HFF-Myc (cell line): Measurements from ENCODE around the gene NPTN.
A peak's percentile ranks its signal among the peaks of the same experiment; 100 is the strongest.
"Not testable (repeated sequence)": the region's sequence is repeated elsewhere in the genome, so short reads cannot be mapped to it uniquely, and the experiment has no call there.

ENCODE experiments used
- DNase-seq: peaks from one replicate; pipeline ENCODE4 v3.0.0-alpha.2; 2011; ENCODE audit warnings: low read depth; ENCODE audit errors: extremely low read depth
- H3K4me3 ChIP-seq: replicated peaks from 2 replicates; pipeline ENCODE4 v1.5.1; 2011; ENCODE audit warnings: low read depth, mild to moderate bottlenecking, control low read depth, low read length
- CTCF ChIP-seq: IDR thresholded peaks from 2 replicates; pipeline ENCODE4 v1.5.1; 2012; ENCODE audit warnings: mild to moderate bottlenecking, low read depth, low read length, control low read depth; ENCODE audit errors: missing control alignments

NPTN gene

GRCh38 chr15:73564255-73564654 is 68.9 kb downstream of the NPTN start:
- peak; percentile 30 for TF ChIP-seq CTCF
- H3K4me3 ChIP-seq = no peak overlapping the region
- peak; percentile 52 for DNase-seq

GRCh38 chr15:73560501-73561117 is 72.6 kb downstream of the NPTN start:
- peak; percentile 38 for TF ChIP-seq CTCF
- H3K4me3 ChIP-seq = no peak overlapping the region
- peak; percentile 44 for DNase-seq

- no peak overlapping the region for H3K4me3 ChIP-seq
- TF ChIP-seq CTCF = no peak
- DNase-seq = no peak
Measured at GRCh38 chr15:73558529-73558928, 74.7 kb downstream of the NPTN start.

GRCh38 chr15:73555080-73555479 is 78.1 kb downstream of the NPTN start:
- H3K4me3 ChIP-seq = no peak overlapping the region
- TF ChIP-seq CTCF = no peak

GRCh38 chr15:73550190-73550589 is 83.0 kb downstream of the NPTN start:
- no peak for TF ChIP-seq CTCF
- no peak overlapping the region for H3K4me3 ChIP-seq
- no peak for DNase-seq

More at GRCh38 chr15:73555080-73555479, 78.1 kb downstream of the NPTN start:
- DNase-seq = no peak

GRCh38 chr15:73548925-73549324 is 84.3 kb downstream of the NPTN start:
- DNase-seq, H3K4me3 ChIP-seq: not testable (repeated sequence)

GRCh38 chr15:73541479-73541878 is 91.7 kb downstream of the NPTN start:
- H3K4me3 ChIP-seq = no peak overlapping the region
- no peak for TF ChIP-seq CTCF
- DNase-seq = no peak
